HCEC 1CT (cell line): ENCODE results near the gene IRGC.
A peak's percentile ranks its signal among the peaks of the same experiment; 100 is the strongest.
"Not testable (repeated sequence)": the region's sequence is repeated elsewhere in the genome, so short reads cannot be mapped to it uniquely, and the experiment has no call there.

Source experiments
- DNase-seq: peaks from one replicate; pipeline ENCODE4 v3.0.0-alpha.2; 2017

The IRGC gene

GRCh38 chr19:43715776-43716175 lies at the start of gene IRGC:
Gene IRGC (plus strand): TSS chr19:43716076. CDS start chr19:43718559, 2,483 bp downstream.
- DNase-seq = no peak

GRCh38 chr19:43667126-43667875 lies 48.6 kb upstream of the IRGC start:
- no peak for DNase-seq

- DNase-seq = no peak
Measured at GRCh38 chr19:43667876-43668405, 47.9 kb upstream of the IRGC start.

GRCh38 chr19:43668406-43669109 lies 47.3 kb upstream of the IRGC start:
- DNase-seq = peak; percentile 99

GRCh38 chr19:43672061-43672679 lies 43.7 kb upstream of the IRGC start:
- DNase-seq = no peak

- no peak for DNase-seq
Measured at GRCh38 chr19:43673637-43674036, 42.2 kb upstream of the IRGC start.

GRCh38 chr19:43674183-43674582 lies 41.7 kb upstream of the IRGC start:
- DNase-seq = no peak

- DNase-seq = peak; percentile 58
Measured at GRCh38 chr19:43674596-43674995, 41.3 kb upstream of the IRGC start.

- DNase-seq = peak; percentile 56
Measured at GRCh38 chr19:43675269-43675879, 40.5 kb upstream of the IRGC start.

GRCh38 chr19:43675906-43676305 lies 40.0 kb upstream of the IRGC start:
- DNase-seq = no peak

- no peak for DNase-seq
Measured at GRCh38 chr19:43678512-43679261, 37.2 kb upstream of the IRGC start.

- no peak for DNase-seq
Measured at GRCh38 chr19:43681821-43682220, 34.1 kb upstream of the IRGC start.

- DNase-seq = not testable (repeated sequence)
Measured at GRCh38 chr19:43682269-43682668, 33.6 kb upstream of the IRGC start.

- no peak for DNase-seq
Measured at GRCh38 chr19:43682824-43683661, 32.8 kb upstream of the IRGC start.

GRCh38 chr19:43683905-43684304 lies 32.0 kb upstream of the IRGC start:
- DNase-seq = no peak

GRCh38 chr19:43684326-43684725 lies 31.6 kb upstream of the IRGC start:
- no peak for DNase-seq

GRCh38 chr19:43687660-43687997 lies 28.2 kb upstream of the IRGC start:
- DNase-seq = no peak

- DNase-seq = no peak
Measured at GRCh38 chr19:43688059-43688701, 27.7 kb upstream of the IRGC start.

GRCh38 chr19:43690444-43690843 lies 25.4 kb upstream of the IRGC start:
- DNase-seq = no peak

GRCh38 chr19:43690890-43691289 lies 25.0 kb upstream of the IRGC start:
- no peak for DNase-seq

- DNase-seq = no peak
Measured at GRCh38 chr19:43691755-43692154, 24.1 kb upstream of the IRGC start.
